ENCODE data around the gene KIF26B.

Gene KIF26B

GRCh38 chr1:245441689-245442088, 286.9 kb downstream of the KIF26B start:
- no peak for DNase-seq

GRCh38 chr1:245444147-245444828, 289.5 kb downstream of the KIF26B start:
- DNase-seq = no peak

- DNase-seq = no peak
These were observed 290.2 kb downstream of the KIF26B start for GRCh38 chr1:245444945-245445344.

GRCh38 chr1:245448531-245448930, 293.7 kb downstream of the KIF26B start:
- DNase-seq = no peak

- no peak for DNase-seq
These were observed 294.2 kb downstream of the KIF26B start for GRCh38 chr1:245448975-245449431.

- no peak for DNase-seq
These were observed 298.8 kb downstream of the KIF26B start for GRCh38 chr1:245453541-245453940.

GRCh38 chr1:245454051-245454450, 299.3 kb downstream of the KIF26B start:
- DNase-seq = no peak

- no peak for DNase-seq
These were observed 302.8 kb downstream of the KIF26B start for GRCh38 chr1:245457562-245457961.

GRCh38 chr1:245458234-245458633, 303.4 kb downstream of the KIF26B start:
- no peak for DNase-seq

- DNase-seq = no peak
These were observed 304.0 kb downstream of the KIF26B start for GRCh38 chr1:245458761-245459174.

- no peak for DNase-seq
These were observed 304.8 kb downstream of the KIF26B start for GRCh38 chr1:245459621-245460020.

- no peak for DNase-seq
These were observed 306.9 kb downstream of the KIF26B start for GRCh38 chr1:245461681-245462080.

GRCh38 chr1:245462161-245462560, 307.4 kb downstream of the KIF26B start:
- DNase-seq = no peak

GRCh38 chr1:245463392-245464165, 308.8 kb downstream of the KIF26B start:
- no peak for DNase-seq

- DNase-seq = no peak
These were observed 309.5 kb downstream of the KIF26B start for GRCh38 chr1:245464290-245464689.

GRCh38 chr1:245465666-245466065, 310.9 kb downstream of the KIF26B start:
- DNase-seq = no peak

- DNase-seq = no peak
These were observed 311.5 kb downstream of the KIF26B start for GRCh38 chr1:245466261-245466660.

- no peak for DNase-seq
These were observed 313.0 kb downstream of the KIF26B start for GRCh38 chr1:245467804-245468203.

GRCh38 chr1:245469006-245469405, 314.2 kb downstream of the KIF26B start:
- no peak for DNase-seq

GRCh38 chr1:245469734-245470133, 314.9 kb downstream of the KIF26B start:
- DNase-seq = no peak

- no peak for DNase-seq
These were observed 320.3 kb downstream of the KIF26B start for GRCh38 chr1:245475126-245475525.

GRCh38 chr1:245475961-245476516, 321.3 kb downstream of the KIF26B start:
- DNase-seq = no peak

GRCh38 chr1:245477941-245478340, 323.2 kb downstream of the KIF26B start:
- no peak for DNase-seq
